DMS53 treated with DMSO at 0.1 percent for 48 hours (cell line): ENCODE data around the gene EVI5.
"Not testable (repeated sequence)": the region's sequence is repeated elsewhere in the genome, so short reads cannot be mapped to it uniquely, and the experiment has no call there.

Experiments used
- DNase-seq: peaks from one replicate; lab custom pipeline; 2025; ENCODE audit not compliant: unreplicated experiment; lab: John Stamatoyannopoulos, UW

The EVI5 gene

GRCh38 chr1:92698932-92699331, 86.0 kb downstream of the EVI5 start:
- DNase-seq, result no peak

- no peak for DNase-seq
These were observed 89.8 kb downstream of the EVI5 start for GRCh38 chr1:92695104-92695503.

- DNase-seq, result no peak
These were observed 93.0 kb downstream of the EVI5 start for GRCh38 chr1:92691925-92692324.

GRCh38 chr1:92690212-92690906, 94.5 kb downstream of the EVI5 start:
- no peak for DNase-seq

GRCh38 chr1:92679980-92680379, 104.9 kb downstream of the EVI5 start:
- no peak for DNase-seq

GRCh38 chr1:92663775-92664174, 121.1 kb downstream of the EVI5 start:
- DNase-seq, result no peak

- no peak for DNase-seq
These were observed 122.9 kb downstream of the EVI5 start for GRCh38 chr1:92662048-92662447.

- no peak for DNase-seq
These were observed 127.2 kb downstream of the EVI5 start for GRCh38 chr1:92657701-92658100.

GRCh38 chr1:92655197-92655801, 129.6 kb downstream of the EVI5 start:
- no peak for DNase-seq

GRCh38 chr1:92653605-92654381, 131.1 kb downstream of the EVI5 start:
- DNase-seq, result no peak

- DNase-seq, result not testable (repeated sequence)
These were observed 144.2 kb downstream of the EVI5 start for GRCh38 chr1:92640686-92641085.

GRCh38 chr1:92638498-92638897, 146.4 kb downstream of the EVI5 start:
- no peak for DNase-seq

- DNase-seq, result not testable (repeated sequence)
These were observed 149.7 kb downstream of the EVI5 start for GRCh38 chr1:92635203-92635602.

- peak; percentile 17 for DNase-seq
These were observed 161.6 kb downstream of the EVI5 start for GRCh38 chr1:92623187-92623778.

GRCh38 chr1:92619466-92620189, 165.3 kb downstream of the EVI5 start:
- no peak for DNase-seq

GRCh38 chr1:92601044-92601443, 183.9 kb downstream of the EVI5 start:
- DNase-seq, result no peak

GRCh38 chr1:92599184-92599583, 185.7 kb downstream of the EVI5 start:
- no peak for DNase-seq

- not testable (repeated sequence) for DNase-seq
These were observed 195.5 kb downstream of the EVI5 start for GRCh38 chr1:92589361-92589760.

- DNase-seq, result no peak
These were observed 197.5 kb downstream of the EVI5 start for GRCh38 chr1:92587445-92587844.

- DNase-seq, result no peak
These were observed 199.1 kb downstream of the EVI5 start for GRCh38 chr1:92585831-92586230.

GRCh38 chr1:92584810-92585209, 200.1 kb downstream of the EVI5 start:
- not testable (repeated sequence) for DNase-seq
